HEK293 (cell line): ENCODE measurements around the gene PRPF40B.

Source experiments
- CTCF ChIA-PET: fragments of 350-600 bp; formaldehyde crosslinking; extraction: SDS; loops from one replicate; lab custom pipeline; 2021; ENCODE audit warnings: antibody characterized with exemption; lab: Yijun Ruan, JAX
- POLR2A ChIA-PET: fragments of 300-600 bp; formaldehyde crosslinking; extraction: SDS; loops from one replicate; lab custom pipeline; 2020; ENCODE audit warnings: antibody characterized with exemption, inconsistent platforms; lab: Yijun Ruan, JAX
- H3K27ac ChIP-seq: fragments of 200-500 bp; sonication (Bioruptor generic); 2 replicates; pipeline ENCODE4 v1.5.1; 2014; ENCODE audit warnings: low read depth, low read length, control low read depth, inconsistent platforms; ENCODE audit errors: extremely low read depth
- H3K36me3 ChIP-seq, 2 experiments: fragments of 200-500 bp in 1 of 2; sonication (Bioruptor generic) in 1 of 2; 1 replicate in 1 of 2; 2 replicates in 1 of 2; pipeline ENCODE4 v1.5.1; 2014 to 2017; ENCODE audit warnings: inconsistent platforms in 2 of 2, low read length in 2 of 2; ENCODE audit not compliant: control insufficient read depth in 2 of 2, insufficient read depth in 1 of 2
- H3K4me1 ChIP-seq: fragments of 200-500 bp; sonication (Bioruptor generic); 2 replicates; pipeline ENCODE4 v1.5.1; 2014; ENCODE audit warnings: mild to moderate bottlenecking, low read length, inconsistent platforms; ENCODE audit not compliant: control insufficient read depth, insufficient read depth
- H3K4me3 ChIP-seq: 2 replicates; pipeline ENCODE4 v1.5.1; 2011; ENCODE audit warnings: low read depth, mild to moderate bottlenecking, control low read depth, low read length, moderate library complexity
- H3K9me3 ChIP-seq: fragments of 200-500 bp; sonication (Bioruptor generic); 2 replicates; pipeline ENCODE4 v1.5.1; 2014; ENCODE audit warnings: low read depth, low read length, inconsistent platforms; ENCODE audit not compliant: control insufficient read depth, insufficient read depth
- EGR2 ChIP-seq: fragments of 450-650 bp; formaldehyde crosslinking; IDR thresholded peaks from 2 replicates; pipeline ENCODE4 v1.5.1; 2016; ENCODE audit warnings: low read depth, missing biosample characterization, missing genetic modification characterization
- GLIS1 ChIP-seq: fragments of 450-650 bp; formaldehyde crosslinking; IDR thresholded peaks from 2 replicates; pipeline ENCODE4 v1.5.1; 2016; ENCODE audit warnings: missing biosample characterization, missing genetic modification characterization
- KLF1 ChIP-seq: fragments of 450-650 bp; formaldehyde crosslinking; IDR thresholded peaks from 2 replicates; pipeline ENCODE4 v1.5.1; 2016; ENCODE audit warnings: missing biosample characterization, missing genetic modification characterization
- ZBTB17 ChIP-seq: fragments of 450-650 bp; formaldehyde crosslinking; IDR thresholded peaks from 2 replicates; pipeline ENCODE4 v1.5.1; 2016; ENCODE audit warnings: missing biosample characterization, missing genetic modification characterization
- ZNF2 ChIP-seq: fragments of 450-650 bp; formaldehyde crosslinking; IDR thresholded peaks from 2 replicates; pipeline ENCODE4 v1.5.1; 2016; ENCODE audit warnings: missing biosample characterization, missing genetic modification characterization
- ZNF292 ChIP-seq: fragments of 450-650 bp; formaldehyde crosslinking; IDR thresholded peaks from 2 replicates; pipeline ENCODE4 v1.5.1; 2016; ENCODE audit warnings: low read depth, missing biosample characterization, missing genetic modification characterization, borderline replicate concordance
- ZNF501 ChIP-seq: fragments of 450-650 bp; formaldehyde crosslinking; IDR thresholded peaks from 2 replicates; pipeline ENCODE4 v1.5.1; 2016; ENCODE audit warnings: missing biosample characterization, missing genetic modification characterization
- ZNF529 ChIP-seq: fragments of 450-650 bp; formaldehyde crosslinking; IDR thresholded peaks from 2 replicates; pipeline ENCODE4 v1.5.1; 2017; ENCODE audit warnings: missing genetic modification characterization, missing biosample characterization; ENCODE audit not compliant: insufficient replicate concordance
- ZNF654 ChIP-seq: fragments of 450-650 bp; formaldehyde crosslinking; IDR thresholded peaks from 2 replicates; pipeline ENCODE4 v1.5.1; 2016; ENCODE audit warnings: low read depth, missing biosample characterization, missing genetic modification characterization
- ZNF660 ChIP-seq: fragments of 450-650 bp; IDR thresholded peaks from 2 replicates; pipeline ENCODE4 v1.5.1; 2018; ENCODE audit warnings: missing biosample characterization, mild to moderate bottlenecking, missing genetic modification characterization
- ZNF664 ChIP-seq: fragments of 450-650 bp; formaldehyde crosslinking; IDR thresholded peaks from 2 replicates; pipeline ENCODE4 v1.5.1; 2016; ENCODE audit warnings: missing biosample characterization, missing genetic modification characterization
- ZNF747 ChIP-seq: fragments of 450-650 bp; formaldehyde crosslinking; IDR thresholded peaks from 2 replicates; pipeline ENCODE4 v1.5.1; 2016; ENCODE audit warnings: missing biosample characterization, missing genetic modification characterization
- ZNF792 ChIP-seq: fragments of 450-650 bp; formaldehyde crosslinking; IDR thresholded peaks from 2 replicates; pipeline ENCODE4 v1.5.1; 2016; ENCODE audit warnings: missing biosample characterization, missing genetic modification characterization
- TF ChIP-seq, protein P1 (sequence below): fragments of 450-650 bp; formaldehyde crosslinking; IDR thresholded peaks from 2 replicates; pipeline ENCODE4 v1.5.1; 2016; ENCODE audit warnings: missing biosample characterization, missing genetic modification characterization
- TF ChIP-seq, protein P2 (sequence below): fragments of 450-650 bp; formaldehyde crosslinking; IDR thresholded peaks from 2 replicates; pipeline ENCODE4 v1.5.1; 2016; ENCODE audit warnings: missing biosample characterization, missing genetic modification characterization
- TF ChIP-seq, protein P3 (sequence below): fragments of 450-650 bp; formaldehyde crosslinking; IDR thresholded peaks from 2 replicates; pipeline ENCODE4 v1.5.1; 2016; ENCODE audit warnings: missing biosample characterization, missing genetic modification characterization

PRPF40B gene

DNA sequence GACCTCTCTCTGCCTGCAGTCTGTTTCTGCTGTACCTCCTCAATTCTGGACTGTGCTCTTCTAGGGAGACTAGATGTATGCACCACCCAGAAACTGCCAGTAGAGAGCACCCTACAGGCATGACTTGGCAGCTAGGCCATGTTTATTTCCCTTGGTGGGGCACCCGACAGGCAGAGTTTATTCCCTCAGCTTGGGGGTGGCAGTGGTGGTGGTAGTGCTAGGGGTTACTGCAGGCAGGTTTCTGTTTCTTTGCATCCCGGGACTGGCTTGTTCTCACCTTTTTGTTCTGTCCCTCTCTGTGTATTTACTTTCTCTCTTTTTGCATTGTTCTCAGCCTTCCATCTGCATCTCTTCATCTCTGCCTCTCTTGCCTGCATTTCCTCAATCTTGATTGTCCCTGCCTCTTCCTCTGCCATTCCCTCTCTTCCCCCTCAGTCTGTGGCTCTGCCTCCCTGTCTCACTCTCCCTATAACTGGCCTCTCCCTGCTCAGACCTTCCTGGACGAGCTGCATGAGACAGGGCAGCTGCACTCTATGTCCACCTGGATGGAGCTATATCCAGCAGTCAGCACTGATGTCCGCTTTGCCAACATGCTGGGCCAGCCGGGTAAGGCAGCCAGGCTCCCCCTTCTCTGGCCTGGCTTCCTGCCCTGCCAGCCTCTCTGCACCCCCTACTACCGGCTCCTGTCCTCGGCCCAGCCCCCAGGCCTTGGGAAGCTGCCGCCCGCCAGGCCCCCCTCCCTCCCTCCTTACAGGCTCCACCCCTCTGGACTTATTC lies 13.8 kb downstream of the PRPF40B start:
- Histone ChIP-seq H3K4me3 (no peak overlapping the region), H3K27ac (no peak overlapping the region), H3K4me1 (no peaks in the 10 kb centered on the region; the same call in 1 of the 2 replicates), H3K9me3 (no peaks in the 10 kb centered on the region), H3K36me3 (peaks cover 4 to 26% of the 10 kb centered on the region in 2 experiments; a peak in 1 of 3 replicates)
- TF ChIP-seq ZNF654 (tag by site-specific recombination): peak; percentile 85
- 0 out of 2 replicates have a peak, but pooled peaks have one; percentile 47 for TF ChIP-seq ZNF792 (tag by site-specific recombination)
- TF ChIP-seq GLIS1 (tag by site-specific recombination): peak; percentile 61
- TF ChIP-seq, protein P1, sequence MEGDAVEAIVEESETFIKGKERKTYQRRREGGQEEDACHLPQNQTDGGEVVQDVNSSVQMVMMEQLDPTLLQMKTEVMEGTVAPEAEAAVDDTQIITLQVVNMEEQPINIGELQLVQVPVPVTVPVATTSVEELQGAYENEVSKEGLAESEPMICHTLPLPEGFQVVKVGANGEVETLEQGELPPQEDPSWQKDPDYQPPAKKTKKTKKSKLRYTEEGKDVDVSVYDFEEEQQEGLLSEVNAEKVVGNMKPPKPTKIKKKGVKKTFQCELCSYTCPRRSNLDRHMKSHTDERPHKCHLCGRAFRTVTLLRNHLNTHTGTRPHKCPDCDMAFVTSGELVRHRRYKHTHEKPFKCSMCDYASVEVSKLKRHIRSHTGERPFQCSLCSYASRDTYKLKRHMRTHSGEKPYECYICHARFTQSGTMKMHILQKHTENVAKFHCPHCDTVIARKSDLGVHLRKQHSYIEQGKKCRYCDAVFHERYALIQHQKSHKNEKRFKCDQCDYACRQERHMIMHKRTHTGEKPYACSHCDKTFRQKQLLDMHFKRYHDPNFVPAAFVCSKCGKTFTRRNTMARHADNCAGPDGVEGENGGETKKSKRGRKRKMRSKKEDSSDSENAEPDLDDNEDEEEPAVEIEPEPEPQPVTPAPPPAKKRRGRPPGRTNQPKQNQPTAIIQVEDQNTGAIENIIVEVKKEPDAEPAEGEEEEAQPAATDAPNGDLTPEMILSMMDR (tag by site-specific recombination): peak; percentile 79
- TF ChIP-seq, protein P2, sequence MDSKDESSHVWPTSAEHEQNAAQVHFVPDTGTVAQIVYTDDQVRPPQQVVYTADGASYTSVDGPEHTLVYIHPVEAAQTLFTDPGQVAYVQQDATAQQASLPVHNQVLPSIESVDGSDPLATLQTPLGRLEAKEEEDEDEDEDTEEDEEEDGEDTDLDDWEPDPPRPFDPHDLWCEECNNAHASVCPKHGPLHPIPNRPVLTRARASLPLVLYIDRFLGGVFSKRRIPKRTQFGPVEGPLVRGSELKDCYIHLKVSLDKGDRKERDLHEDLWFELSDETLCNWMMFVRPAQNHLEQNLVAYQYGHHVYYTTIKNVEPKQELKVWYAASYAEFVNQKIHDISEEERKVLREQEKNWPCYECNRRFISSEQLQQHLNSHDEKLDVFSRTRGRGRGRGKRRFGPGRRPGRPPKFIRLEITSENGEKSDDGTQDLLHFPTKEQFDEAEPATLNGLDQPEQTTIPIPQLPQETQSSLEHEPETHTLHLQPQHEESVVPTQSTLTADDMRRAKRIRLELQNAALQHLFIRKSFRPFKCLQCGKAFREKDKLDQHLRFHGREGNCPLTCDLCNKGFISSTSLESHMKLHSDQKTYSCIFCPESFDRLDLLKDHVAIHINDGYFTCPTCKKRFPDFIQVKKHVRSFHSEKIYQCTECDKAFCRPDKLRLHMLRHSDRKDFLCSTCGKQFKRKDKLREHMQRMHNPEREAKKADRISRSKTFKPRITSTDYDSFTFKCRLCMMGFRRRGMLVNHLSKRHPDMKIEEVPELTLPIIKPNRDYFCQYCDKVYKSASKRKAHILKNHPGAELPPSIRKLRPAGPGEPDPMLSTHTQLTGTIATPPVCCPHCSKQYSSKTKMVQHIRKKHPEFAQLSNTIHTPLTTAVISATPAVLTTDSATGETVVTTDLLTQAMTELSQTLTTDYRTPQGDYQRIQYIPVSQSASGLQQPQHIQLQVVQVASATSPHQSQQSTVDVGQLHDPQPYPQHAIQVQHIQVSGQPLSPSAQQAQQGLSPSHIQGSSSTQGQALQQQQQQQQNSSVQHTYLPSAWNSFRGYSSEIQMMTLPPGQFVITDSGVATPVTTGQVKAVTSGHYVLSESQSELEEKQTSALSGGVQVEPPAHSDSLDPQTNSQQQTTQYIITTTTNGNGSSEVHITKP (tag by site-specific recombination): peak; percentile 75
- TF ChIP-seq ZNF529 (tag by site-specific recombination): no peak
- no peak for TF ChIP-seq ZNF292 (tag by site-specific recombination)
- 0 out of 2 replicates have a peak, but pooled peaks have one; percentile 52 for TF ChIP-seq ZNF2
- no peak for TF ChIP-seq EGR2 (tag by site-specific recombination)
- no peak for TF ChIP-seq KLF1
- peak; percentile 26; the same call in 1 of the 2 replicates for TF ChIP-seq ZNF660 (tag by site-specific recombination)
- TF ChIP-seq, protein P3, sequence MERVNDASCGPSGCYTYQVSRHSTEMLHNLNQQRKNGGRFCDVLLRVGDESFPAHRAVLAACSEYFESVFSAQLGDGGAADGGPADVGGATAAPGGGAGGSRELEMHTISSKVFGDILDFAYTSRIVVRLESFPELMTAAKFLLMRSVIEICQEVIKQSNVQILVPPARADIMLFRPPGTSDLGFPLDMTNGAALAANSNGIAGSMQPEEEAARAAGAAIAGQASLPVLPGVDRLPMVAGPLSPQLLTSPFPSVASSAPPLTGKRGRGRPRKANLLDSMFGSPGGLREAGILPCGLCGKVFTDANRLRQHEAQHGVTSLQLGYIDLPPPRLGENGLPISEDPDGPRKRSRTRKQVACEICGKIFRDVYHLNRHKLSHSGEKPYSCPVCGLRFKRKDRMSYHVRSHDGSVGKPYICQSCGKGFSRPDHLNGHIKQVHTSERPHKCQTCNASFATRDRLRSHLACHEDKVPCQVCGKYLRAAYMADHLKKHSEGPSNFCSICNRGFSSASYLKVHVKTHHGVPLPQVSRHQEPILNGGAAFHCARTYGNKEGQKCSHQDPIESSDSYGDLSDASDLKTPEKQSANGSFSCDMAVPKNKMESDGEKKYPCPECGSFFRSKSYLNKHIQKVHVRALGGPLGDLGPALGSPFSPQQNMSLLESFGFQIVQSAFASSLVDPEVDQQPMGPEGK (tag by site-specific recombination): peak; percentile 41; the same call in 1 of the 2 replicates
- TF ChIP-seq ZNF664: no peak
- TF ChIP-seq ZNF501 (tag by site-specific recombination): no peak
- TF ChIP-seq ZBTB17 (tag by site-specific recombination): peak; percentile 82
- TF ChIP-seq ZNF747 (tag by site-specific recombination): no peak
- ChIA-PET CTCF (interaction anchor here (0.5 to 5.1 kb wide), 27 partner anchors 9 to 1871 kb away, joined by 3 to 48 read pairs (median 4); partner anchors contain the start of genes FMNL3, PRPF40B and TMBIM6), POLR2A (interaction anchor here (0.9 to 1.7 kb wide), 4 partner anchors 14 to 104 kb away, joined by 3 to 8 read pairs (median 4); partner anchors contain the start of genes PRPF40B and TMBIM6)
